Kidney epithelial cell (primary cell): ENCODE results near the gene GIPC1. TPM values are rescaled to one million over a fixed set of nuclear protein-coding genes. Genes with fewer than 3 reads are reported as not detected.

ENCODE experiments used
- DNase-seq: peaks from one replicate; pipeline ENCODE4 v3.0.0-alpha.2; 2010; ENCODE audit warnings: low read depth
- H3K27me3 ChIP-seq: 2 replicates; pipeline ENCODE4 v1.6.0; 2011; ENCODE audit warnings: low read length; ENCODE audit not compliant: control insufficient read depth, insufficient read depth
- H3K36me3 ChIP-seq: 2 replicates; pipeline ENCODE4 v1.5.1; 2011; ENCODE audit warnings: low read length; ENCODE audit not compliant: control insufficient read depth, insufficient read depth
- H3K4me3 ChIP-seq: 2 replicates; pipeline ENCODE4 v1.5.1; 2011; ENCODE audit warnings: low read depth, mild to moderate bottlenecking, control low read depth, low read length
- CTCF ChIP-seq: IDR thresholded peaks from 2 replicates; pipeline ENCODE4 v1.5.1; 2011; ENCODE audit warnings: mild to moderate bottlenecking, moderate library complexity, low read length, control low read depth, inconsistent platforms; ENCODE audit not compliant: insufficient read depth, poor library complexity, severe bottlenecking
- total RNA-seq: library from RNA; depleted of rRNA; stranded (reverse); fragments of >200 nt; gene quantifications from 2 replicates; pipeline ENCODE4 v1.2.3, GENCODE V29; 2015

GIPC1 gene
- total RNA-seq, 1 donor from 2014 or later = 188 TPM

- Histone ChIP-seq H3K4me3 (no peak overlapping the region), H3K27me3 (no peaks in the 10 kb centered on the region), H3K36me3 (no peaks in the 10 kb centered on the region)
- DNase-seq = no peak
- no peak for TF ChIP-seq CTCF
Measured at GRCh38 chr19:14502334-14503092, 6.6 kb upstream of the GIPC1 start.

GRCh38 chr19:14497228-14497921 is 1.4 kb upstream of the GIPC1 start:
- no peaks in the 10 kb centered on the region for H3K27me3 ChIP-seq
- DNase-seq = no peak
- peaks cover 2% of the 10 kb centered on the region for H3K36me3 ChIP-seq
- no peak overlapping the region for H3K4me3 ChIP-seq
- TF ChIP-seq CTCF = no peak

GRCh38 chr19:14496834-14497227 is 904 bp upstream of the GIPC1 start:
- DNase-seq = no peak
- Histone ChIP-seq H3K36me3 (peaks cover 2% of the 10 kb centered on the region), H3K4me3 (no peak overlapping the region), H3K27me3 (no peaks in the 10 kb centered on the region)
- TF ChIP-seq CTCF = no peak

- Histone ChIP-seq H3K27me3 (no peaks in the 10 kb centered on the region), H3K36me3 (peaks cover 2% of the 10 kb centered on the region), H3K4me3 (peak overlapping the region; percentile 79)
- TF ChIP-seq CTCF = no peak
- DNase-seq = no peak
Measured at GRCh38 chr19:14495672-14496028, 277 bp downstream of the GIPC1 start.

GRCh38 chr19:14494910-14495671 is 836 bp downstream of the GIPC1 start:
- Histone ChIP-seq H3K27me3 (no peaks in the 10 kb centered on the region), H3K36me3 (peaks cover 2% of the 10 kb centered on the region), H3K4me3 (peak overlapping the region; percentile 79)
- TF ChIP-seq CTCF = no peak
- DNase-seq = no peak
